Measurements from ENCODE around the gene PRRC2B. TPM values are rescaled to one million over a fixed set of nuclear protein-coding genes. Genes with fewer than 3 reads are reported as not detected.
"Not testable (repeated sequence)": the region's sequence is repeated elsewhere in the genome, so short reads cannot be mapped to it uniquely, and the experiment has no call there.

Gene PRRC2B
- polyA plus RNA-seq, 3 donors, result 163 to 247 (median 183) TPM

GRCh38 chr9:131511416-131511815 lies 117.5 kb downstream of the PRRC2B start:
- no peak for DNase-seq

GRCh38 chr9:131511880-131512279 lies 118.0 kb downstream of the PRRC2B start:
- DNase-seq, result no peak

DNA sequence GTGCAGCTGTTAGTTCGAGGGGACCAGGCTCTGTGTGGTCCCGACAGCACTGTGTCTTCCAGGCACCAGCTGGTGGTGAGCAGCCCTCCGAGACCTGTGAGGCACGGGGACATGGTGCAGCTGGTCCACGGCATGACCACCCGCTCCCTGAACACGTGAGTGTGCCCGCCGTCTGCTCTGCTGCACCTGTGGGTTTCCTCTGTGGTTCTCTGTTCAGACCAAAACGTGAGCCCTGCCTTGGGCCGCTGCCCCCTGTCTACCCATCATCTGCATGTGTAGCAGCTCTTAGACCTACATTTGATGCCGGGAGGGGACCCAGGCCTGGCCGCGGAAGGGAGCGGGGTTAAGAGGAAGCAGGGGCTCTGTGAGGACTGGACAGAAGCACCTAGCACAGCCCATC lies 119.3 kb downstream of the PRRC2B start:
- DNase-seq, result no peak

DNA sequence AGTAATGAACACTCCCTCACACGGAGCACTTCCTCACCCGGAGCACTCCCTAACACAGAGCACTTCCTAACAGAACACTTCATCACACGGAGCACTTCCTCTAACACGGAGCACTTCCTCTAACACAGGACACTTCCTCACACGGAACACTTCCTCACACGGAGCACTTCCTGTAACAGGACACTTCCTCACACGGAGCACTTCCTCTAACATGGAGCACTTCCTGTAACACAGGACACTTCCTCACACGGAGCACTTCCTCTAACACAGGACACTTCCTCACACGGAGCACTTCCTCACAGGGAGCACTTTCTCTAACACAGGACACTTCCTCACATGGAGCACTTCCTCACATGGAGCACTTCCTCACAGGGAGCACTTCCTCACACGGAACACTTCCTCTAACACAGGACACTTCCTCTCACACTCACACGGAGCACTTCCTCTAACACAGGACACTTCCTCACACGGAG lies 121.7 kb downstream of the PRRC2B start:
- not testable (repeated sequence) for DNase-seq

- no peak for DNase-seq
These were observed 122.2 kb downstream of the PRRC2B start for GRCh38 chr9:131516100-131516499.

GRCh38 chr9:131516930-131517329 lies 123.0 kb downstream of the PRRC2B start:
- DNase-seq, result no peak

- DNase-seq, result no peak
These were observed 123.9 kb downstream of the PRRC2B start for GRCh38 chr9:131517761-131518190.

DNA sequence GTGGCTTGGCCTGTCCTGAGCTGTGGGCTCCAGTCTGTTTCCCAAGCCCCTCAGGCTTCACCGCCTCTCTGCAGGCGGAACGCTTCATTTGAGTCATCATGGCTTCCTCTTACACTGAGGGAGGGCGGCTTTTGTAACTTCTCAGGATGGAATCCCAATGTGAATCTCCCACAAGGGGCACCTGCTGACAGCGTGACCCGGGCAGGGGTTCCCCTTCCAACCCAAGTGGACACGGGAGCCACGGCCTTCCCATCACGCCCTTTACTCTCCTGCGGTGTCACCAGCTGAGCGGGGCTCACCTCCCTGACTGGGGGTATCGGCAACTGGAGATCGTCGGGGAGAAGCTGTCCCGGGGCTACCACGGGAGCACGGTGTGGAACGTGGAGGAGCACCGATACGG lies 124.7 kb downstream of the PRRC2B start:
- DNase-seq, result no peak

DNA sequence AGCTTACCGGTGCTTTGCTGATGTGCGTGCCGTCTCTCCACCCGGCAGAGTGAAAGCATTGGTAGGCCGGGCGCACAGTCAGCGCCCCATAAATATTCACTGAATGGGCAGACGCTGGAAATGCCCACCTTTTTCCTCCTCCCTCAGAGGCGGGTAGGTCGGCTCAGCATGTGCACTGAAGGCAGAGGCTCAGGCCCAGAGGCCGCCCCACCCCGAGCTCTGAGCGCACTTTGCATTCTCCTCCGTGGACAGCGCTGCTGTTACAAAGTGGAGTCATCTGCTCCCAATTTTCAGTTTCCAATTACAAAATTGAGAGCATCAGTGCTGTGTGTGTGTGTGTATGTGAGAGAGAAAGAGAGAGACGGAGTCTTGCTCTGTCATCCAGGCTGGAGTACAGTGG lies 126.6 kb downstream of the PRRC2B start:
- DNase-seq, result no peak

DNA sequence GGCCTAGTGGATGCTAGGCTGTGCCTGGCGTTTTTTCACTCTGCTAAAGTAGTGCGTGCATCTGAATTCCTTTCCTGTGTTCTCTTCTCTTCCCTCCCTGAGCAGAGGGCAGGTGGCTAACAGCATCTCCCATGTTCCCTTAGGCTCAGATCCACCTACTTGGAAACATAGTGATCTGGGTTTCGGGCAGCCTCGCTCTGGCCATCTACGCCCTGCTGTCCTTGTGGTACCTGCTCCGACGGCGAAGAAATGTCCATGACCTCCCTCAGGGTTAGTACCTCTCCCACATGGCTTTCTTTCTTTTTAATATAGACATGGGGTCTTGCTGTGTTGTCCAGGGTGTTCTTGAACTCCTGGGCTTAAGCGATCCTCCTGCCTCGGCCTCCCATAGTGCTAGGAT lies 127.3 kb downstream of the PRRC2B start:
- no peak for DNase-seq

GRCh38 chr9:131521822-131522221 lies 127.9 kb downstream of the PRRC2B start:
- DNase-seq, result no peak

DNA sequence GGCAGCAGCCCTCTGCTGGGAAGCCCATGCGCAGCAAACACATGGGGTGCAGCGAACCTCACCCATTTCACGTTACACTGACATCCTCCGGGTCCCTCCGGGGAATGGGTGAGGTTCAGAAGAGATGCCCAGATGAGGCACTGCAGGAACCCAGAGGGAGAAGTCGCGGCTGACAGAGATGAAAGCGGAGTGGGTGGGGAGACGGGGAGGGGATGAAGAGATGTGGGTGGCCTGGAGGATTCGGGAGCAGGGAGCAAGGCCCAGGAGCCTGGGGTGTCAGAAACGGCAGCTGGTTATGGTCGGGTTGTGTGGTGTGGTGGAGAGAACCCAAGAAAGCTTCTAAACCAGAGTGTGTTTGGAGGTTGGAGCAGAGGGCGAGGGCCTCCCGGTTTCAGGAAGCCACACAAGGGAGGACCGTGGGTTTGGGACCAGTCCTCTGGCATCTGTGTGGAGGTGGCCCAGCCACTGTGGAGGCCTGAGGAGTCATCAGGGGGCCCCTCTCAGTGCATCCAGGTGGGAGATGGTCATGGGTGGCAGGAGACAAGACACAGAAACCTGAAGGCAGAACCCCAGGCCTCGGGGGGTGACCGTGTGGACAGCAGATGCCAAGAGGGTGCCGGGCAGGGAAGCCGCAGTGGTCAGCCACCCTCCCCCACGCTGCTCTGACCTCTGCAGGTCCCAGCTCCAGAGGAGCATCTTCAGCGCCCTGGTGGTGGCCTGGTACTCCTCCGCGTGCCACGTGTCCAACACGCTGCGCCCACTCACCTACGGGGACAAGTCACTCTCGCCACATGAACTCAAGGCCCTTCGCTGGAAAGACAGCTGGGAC lies 128.6 kb downstream of the PRRC2B start:
- no peak for DNase-seq

GRCh38 chr9:131523086-131523388 lies 129.2 kb downstream of the PRRC2B start:
- no peak for DNase-seq

DNA sequence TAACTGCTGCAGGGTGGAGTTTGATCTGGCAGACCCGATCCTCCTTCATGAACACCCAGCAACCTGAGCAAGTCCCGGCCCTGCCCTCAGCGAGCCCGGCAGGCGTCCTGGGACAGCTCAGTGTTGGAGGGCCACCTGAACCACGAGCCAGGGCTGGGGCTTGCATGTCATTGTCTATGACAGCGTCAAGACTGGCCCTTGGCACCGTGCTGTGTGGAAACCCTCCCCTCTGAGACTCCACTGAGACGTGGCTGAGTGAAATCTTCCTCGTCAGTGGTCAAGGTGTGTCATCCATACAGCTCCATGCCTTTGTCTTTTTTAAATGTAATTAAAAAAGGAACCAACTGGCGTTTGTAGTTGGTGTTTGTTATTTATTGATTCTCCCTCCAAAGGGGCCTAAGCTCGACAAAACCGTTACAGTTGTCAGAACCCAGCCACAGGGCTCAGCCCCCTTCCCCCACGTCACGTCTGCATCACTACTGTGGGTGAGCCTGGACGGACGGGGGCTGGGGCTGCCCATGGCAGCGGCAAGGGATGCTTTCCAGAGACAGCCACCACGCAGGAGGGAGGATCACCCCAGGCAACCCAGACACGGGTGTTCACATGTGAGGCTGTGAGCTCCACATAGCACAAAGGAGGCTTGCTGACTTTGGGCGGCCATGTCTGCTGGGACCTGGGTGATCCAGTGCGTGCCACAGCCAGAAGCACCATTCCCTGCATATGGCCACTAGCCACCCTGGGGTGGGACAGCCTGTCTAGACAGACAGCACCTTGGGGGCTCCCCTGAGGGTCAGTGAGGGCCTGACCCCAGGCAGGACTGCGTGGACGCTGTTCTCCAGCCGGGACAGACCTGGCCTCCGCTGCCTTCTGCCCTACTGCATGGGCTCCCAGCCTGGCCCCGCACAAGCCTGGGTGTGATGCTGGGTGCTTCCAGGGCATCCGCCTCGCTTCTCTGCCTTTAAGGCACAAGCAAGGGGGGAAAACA lies 129.9 kb downstream of the PRRC2B start:
- no peak for DNase-seq

DNA sequence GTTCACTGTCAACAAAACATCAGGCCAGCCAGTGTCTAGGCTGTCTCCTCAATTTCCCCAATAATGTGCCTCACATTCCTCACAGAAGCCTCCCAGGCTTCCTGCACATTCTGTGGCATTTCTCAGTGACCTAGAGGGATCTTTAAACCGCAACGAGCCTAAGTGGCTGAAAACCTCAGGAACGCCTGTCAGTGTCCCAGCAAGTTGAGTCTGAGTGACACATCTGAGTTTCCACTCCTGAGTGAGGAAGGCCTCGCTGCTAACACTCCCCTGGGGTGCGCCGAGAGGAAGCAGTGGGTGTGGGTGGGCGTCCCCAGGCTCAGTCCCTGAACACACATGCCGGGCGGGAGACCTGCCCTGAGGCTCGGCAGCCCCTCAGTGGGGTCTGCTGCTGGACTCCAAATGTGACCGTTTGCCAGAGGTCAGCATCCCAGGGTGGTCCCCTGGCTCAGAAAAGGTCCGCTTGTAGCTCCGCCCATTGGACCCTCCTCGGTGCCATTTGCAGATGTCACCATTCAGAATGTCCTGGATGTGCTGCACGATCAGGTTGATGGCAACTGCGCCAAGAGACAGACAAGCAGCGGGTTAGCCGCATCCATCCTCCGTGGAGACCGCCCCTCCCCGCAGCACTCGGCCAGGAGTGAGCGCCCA lies 130.9 kb downstream of the PRRC2B start:
- DNase-seq, result no peak

- no peak for DNase-seq
These were observed 132.0 kb downstream of the PRRC2B start for GRCh38 chr9:131525643-131526565.

GRCh38 chr9:131528186-131528585 lies 134.3 kb downstream of the PRRC2B start:
- no peak for DNase-seq

- DNase-seq, result no peak
These were observed 135.1 kb downstream of the PRRC2B start for GRCh38 chr9:131528886-131529505.

- no peak for DNase-seq
These were observed 136.0 kb downstream of the PRRC2B start for GRCh38 chr9:131529597-131530545.

DNA sequence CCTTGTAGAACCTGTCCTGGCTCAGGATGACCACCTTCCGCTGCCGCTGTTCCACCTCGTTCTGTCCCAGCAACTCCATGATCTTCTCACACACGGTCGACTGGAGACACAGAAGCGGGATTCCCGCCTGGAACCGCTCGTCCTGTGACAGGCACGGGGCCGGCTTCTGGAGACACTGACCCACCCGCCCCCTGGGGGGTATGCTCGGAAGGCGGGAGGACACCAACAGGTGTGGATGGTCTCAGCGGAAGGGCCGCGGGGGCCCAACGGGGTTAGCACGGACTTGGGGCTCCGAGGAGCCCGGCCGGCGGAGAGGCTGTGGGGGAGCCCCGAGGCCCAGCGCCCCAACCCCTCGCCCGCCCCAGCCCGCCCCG lies 136.6 kb downstream of the PRRC2B start:
- no peak for DNase-seq

Data from renal pelvis (tissue), 4 donors.